HepG2 (cell line): ENCODE measurements around the gene HS3ST5. TPM values are rescaled to one million over a fixed set of nuclear protein-coding genes. Genes with fewer than 3 reads are reported as not detected.

Source experiments
- ATAC-seq: fragments of 200-7000 bp; cut with Tn5 transposase; 3 replicates; pipeline ENCODE4 v1.9.1; 2020; ENCODE audit warnings: mild to moderate bottlenecking, moderate library complexity
- BruUV-seq: library from RNA; stranded (reverse); fragments of 400-500 nt; replicated peaks from 2 replicates; lab custom pipeline; 2021; lab: Mats Ljungman, UMichigan
- CTCF ChIA-PET: fragments of 300-600 bp; formaldehyde crosslinking; extraction: SDS; loops from one replicate; lab custom pipeline; 2021; ENCODE audit warnings: low total read pairs, inconsistent platforms, low intra/inter-chr PET ratio; lab: Yijun Ruan, JAX
- POLR2A ChIA-PET: fragments of 350-600 bp; sonication (Branson Sonifier 250); formaldehyde crosslinking; loops from one replicate; lab custom pipeline; 2020; ENCODE audit warnings: antibody characterized with exemption, inconsistent platforms; lab: Yijun Ruan, JAX
- DNase-seq: peaks from one replicate; pipeline ENCODE4 v3.0.0-alpha.2; 2015; ENCODE audit warnings: low spot score
- FAIRE-seq: peaks from 3 replicates; lab custom pipeline; 2011; peaks lifted over from hg19 to GRCh38; lab: Jason Lieb, UNC
- H2AFZ ChIP-seq: one replicate; pipeline ENCODE4 v1.6.1; 2011; ENCODE audit warnings: low read length, inconsistent platforms
- H3K27ac ChIP-seq: fragments of 300-600 bp; 3 replicates; pipeline ENCODE4 v1.8.0; 2011; ENCODE audit warnings: mixed run types, mild to moderate bottlenecking, mixed read lengths, low read length, inconsistent platforms; ENCODE audit not compliant: insufficient read depth; ENCODE audit errors: extremely low read length
- H3K27me3 ChIP-seq, 2 experiments: fragments of 200-600 bp in 1 of 2; 2 replicates in 1 of 2; 3 replicates in 1 of 2; pipeline versions ENCODE4 v1.6.0 to v1.8.0; 2011; ENCODE audit warnings: low read length in 2 of 2, mild to moderate bottlenecking in 2 of 2, moderate library complexity in 2 of 2, inconsistent platforms in 1 of 2; ENCODE audit not compliant: insufficient read depth in 2 of 2, control insufficient read depth in 1 of 2
- H3K36me3 ChIP-seq, 2 experiments: fragments of 200-600 bp in 1 of 2; replicated peaks in 1 of 2; 2 replicates in 1 of 2; 3 replicates in 1 of 2; pipeline versions ENCODE4 v1.5.1 to v1.8.0; 2011; ENCODE audit warnings: low read length in 2 of 2, inconsistent platforms in 1 of 2; ENCODE audit not compliant: insufficient read depth in 2 of 2, control insufficient read depth in 1 of 2
- H3K4me1 ChIP-seq: 2 replicates; pipeline ENCODE4 v1.5.1; 2012; ENCODE audit warnings: low read length, inconsistent platforms; ENCODE audit not compliant: insufficient read depth
- H3K4me2 ChIP-seq: 2 replicates; pipeline ENCODE4 v1.6.0; 2011; ENCODE audit warnings: low read depth, low read length, inconsistent platforms
- H3K4me3 ChIP-seq, 3 experiments: fragments of 200-600 bp in 1 of 3; sonication (generic), shearing (Covaris generic) in 1 of 3; replicated peaks in 1 of 3; 2 replicates each; pipeline ENCODE4 v1.5.1; 2011 to 2016; ENCODE audit warnings: low read length in 3 of 3, inconsistent platforms in 2 of 3, low read depth in 2 of 3, mild to moderate bottlenecking in 2 of 3, control low read depth in 1 of 3, mixed read lengths in 1 of 3; ENCODE audit not compliant: insufficient read depth in 1 of 3
- H3K79me2 ChIP-seq: one replicate; pipeline ENCODE4 v1.6.1; 2011; ENCODE audit warnings: low read length, inconsistent platforms; ENCODE audit not compliant: insufficient read depth
- H3K9ac ChIP-seq: 2 replicates; pipeline ENCODE4 v1.6.0; 2011; ENCODE audit warnings: mild to moderate bottlenecking, low read depth, low read length, inconsistent platforms; ENCODE audit not compliant: insufficient read depth
- H3K9me3 ChIP-seq: 2 replicates; pipeline ENCODE4 v1.5.1; 2012; ENCODE audit warnings: mild to moderate bottlenecking, low read length
- H4K20me1 ChIP-seq: 2 replicates; pipeline ENCODE4 v1.6.0; 2011; ENCODE audit warnings: inconsistent platforms, mild to moderate bottlenecking, low read length, moderate library complexity; ENCODE audit not compliant: insufficient read depth
- ARID2 ChIP-seq: sonication (generic); formaldehyde crosslinking; IDR thresholded peaks from 2 replicates; pipeline ENCODE4 v1.8.1; 2022; ENCODE audit warnings: mild to moderate bottlenecking, missing genetic modification reagents, borderline replicate concordance
- GTF2F1 ChIP-seq: fragments of 150-350 bp; IDR thresholded peaks from 2 replicates; pipeline ENCODE4 v1.6.1; 2014; ENCODE audit warnings: low read length
- HMG20A ChIP-seq: IDR thresholded peaks from 2 replicates; pipeline ENCODE4 v1.6.1; 2016; ENCODE audit warnings: borderline replicate concordance
- NFKB2 ChIP-seq: sonication (generic); formaldehyde crosslinking; IDR thresholded peaks from 2 replicates; pipeline ENCODE4 v1.4.0; 2020; ENCODE audit warnings: missing genetic modification reagents, borderline replicate concordance
- SPEN ChIP-seq: sonication (generic); formaldehyde crosslinking; IDR thresholded peaks from 2 replicates; pipeline ENCODE4 v1.5.1; 2020; ENCODE audit warnings: low read depth, mild to moderate bottlenecking, missing genetic modification reagents
- SSRP1 ChIP-seq: IDR thresholded peaks from 2 replicates; pipeline ENCODE4 v1.6.1; 2016; ENCODE audit warnings: control low read depth
- TBX3 ChIP-seq: fragments of 450-650 bp; IDR thresholded peaks from 2 replicates; pipeline ENCODE4 v1.6.1; 2017; ENCODE audit warnings: antibody characterized with exemption, mild to moderate bottlenecking, inconsistent platforms, borderline replicate concordance
- ZBTB21 ChIP-seq: sonication (generic); formaldehyde crosslinking; IDR thresholded peaks from 2 replicates; pipeline ENCODE4 v1.4.0; 2020; ENCODE audit warnings: missing genetic modification reagents
- ZNF337 ChIP-seq: sonication (generic); formaldehyde crosslinking; IDR thresholded peaks from 2 replicates; pipeline ENCODE4 v1.5.1; 2020; ENCODE audit warnings: missing genetic modification reagents, low read depth, mild to moderate bottlenecking, borderline replicate concordance
- ZNF33A ChIP-seq: sonication (generic); formaldehyde crosslinking; IDR thresholded peaks from 2 replicates; pipeline ENCODE4 v1.5.1; 2020; ENCODE audit warnings: missing genetic modification reagents, mild to moderate bottlenecking, moderate library complexity, borderline replicate concordance
- WGBS: methylation state at CpG from one replicate; pipeline ENCODE4 v1.1.6; 2017; ENCODE audit warnings: low lambda C conversion rate; 5-methylcytosine and 5-hydroxymethylcytosine counted together
- in situ Hi-C: cut with HindIII; loops from 2 replicates; pipeline ENCODE4 v1.10.0; 2017; ENCODE audit warnings: low pct_unique_long_range_greater_than_20kb; ENCODE audit not compliant: extremely low pct_ligation_motif_present
- intact Hi-C: fragments of 100-400 bp; cut with micrococcal nuclease; formaldehyde crosslinking; loops from one replicate; pipeline ENCODE4 v1.10.0; 2022; ENCODE audit not compliant: unreplicated experiment
- polyA plus RNA-seq, 8 experiments: library from polyadenylated mRNA; depleted of rRNA in 3 of 8; stranded (reverse) in 7 of 8; unstranded in 1 of 8; fragments of >200 nt; fragmentation: Illumina TruSeq in 4 of 8; extraction: Trizol in 4 of 8; gene quantifications; 2 replicates each; pipeline versions ENCODE4 v1.2.1 to v1.2.3, GENCODE V29; 2011 to 2016; ENCODE audit warnings: low read depth in 4 of 8, missing spikeins in 1 of 8, mixed read lengths in 1 of 8; ENCODE audit not compliant: insufficient read depth in 1 of 8
- total RNA-seq, 5 experiments: library from RNA; depleted of rRNA; stranded (reverse); fragments of >200 nt; fragmentation: Illumina TruSeq; extraction: Trizol; gene quantifications; 2 replicates each; pipeline ENCODE4 v1.2.3, GENCODE V29; 2016; ENCODE audit warnings: low read depth in 1 of 5
- TF ChIP-seq, protein P1 (sequence below): sonication (generic); formaldehyde crosslinking; IDR thresholded peaks from 2 replicates; pipeline ENCODE4 v1.4.0; 2020; ENCODE audit warnings: mild to moderate bottlenecking, missing genetic modification reagents, borderline replicate concordance
- TF ChIP-seq, protein P2 (sequence below): sonication (generic); formaldehyde crosslinking; IDR thresholded peaks from 2 replicates; pipeline ENCODE4 v1.8.0; 2022; ENCODE audit warnings: missing genetic modification reagents, mild to moderate bottlenecking, moderate library complexity, borderline replicate concordance
- TF ChIP-seq, protein P3 (sequence below): sonication (generic); formaldehyde crosslinking; IDR thresholded peaks from 2 replicates; pipeline ENCODE4 v1.4.0; 2020; ENCODE audit warnings: missing genetic modification reagents
- TF ChIP-seq, protein P4 (sequence below): sonication (generic); formaldehyde crosslinking; conservative IDR thresholded peaks from 2 replicates; pipeline ENCODE4 v1.8.0; 2022; ENCODE audit warnings: low read depth, missing genetic modification reagents
- TF ChIP-seq, protein P5 (sequence below): sonication (generic); formaldehyde crosslinking; IDR thresholded peaks from 2 replicates; pipeline ENCODE4 v1.5.0; 2020; ENCODE audit warnings: missing genetic modification reagents

The HS3ST5 gene
- total and polyA plus RNA-seq, 2 of the 13 experiments (the other 11 are each of a cell fraction or from before 2014, with no cell fraction given): 1.1 to 1.6 TPM

DNA sequence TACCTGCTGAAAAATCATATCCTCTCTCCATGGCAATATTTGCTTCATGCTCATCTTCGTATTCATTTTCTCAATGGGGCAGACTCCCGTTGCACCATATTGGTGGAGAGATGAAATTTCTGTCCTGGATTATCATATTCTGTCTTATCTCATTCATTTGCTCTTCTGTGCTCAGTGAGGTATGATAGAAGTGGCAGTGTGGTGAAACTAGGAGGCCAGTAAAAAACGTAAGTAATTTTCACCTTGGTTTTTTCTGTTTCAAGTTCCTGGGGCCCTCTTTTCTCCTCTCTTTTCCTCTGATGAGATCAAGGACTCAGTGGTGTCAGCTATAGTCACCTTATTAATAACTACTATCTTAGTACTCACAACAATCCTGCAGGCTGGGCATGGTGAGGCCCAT lies 189.4 kb downstream of the HS3ST5 start:
- BruUV-seq: no TSS peak
- no peak for FAIRE-seq
- no peak overlapping the region for H3K9ac ChIP-seq
- no peak overlapping the region for H3K4me3 ChIP-seq
- intact Hi-C loops (no loop called here), in situ Hi-C loops (no loop called here)
- no peak overlapping the region for H3K27ac ChIP-seq
- H3K4me1 ChIP-seq: peaks cover 26% of the 10 kb centered on the region
- no peaks in the 10 kb centered on the region for H3K36me3 ChIP-seq
- H4K20me1 ChIP-seq: no peaks in the 10 kb centered on the region
- no peak for DNase-seq
- H3K4me2 ChIP-seq: no peak overlapping the region
- ATAC-seq: no peak
- no peaks in the 10 kb centered on the region for H3K9me3 ChIP-seq
- ChIA-PET POLR2A (no interaction called here), CTCF (no interaction called here)
- WGBS: 93% methylated on average over 3 of the region's 3 CpGs
- H3K27me3 ChIP-seq: no peaks in the 10 kb centered on the region
- no peak overlapping the region for H2AFZ ChIP-seq
- no peaks in the 10 kb centered on the region for H3K79me2 ChIP-seq
- no peak for TF ChIP-seq SPEN (CRISPR knock-in tag)
- TF ChIP-seq HMG20A: no peak
- TF ChIP-seq, protein P1, sequence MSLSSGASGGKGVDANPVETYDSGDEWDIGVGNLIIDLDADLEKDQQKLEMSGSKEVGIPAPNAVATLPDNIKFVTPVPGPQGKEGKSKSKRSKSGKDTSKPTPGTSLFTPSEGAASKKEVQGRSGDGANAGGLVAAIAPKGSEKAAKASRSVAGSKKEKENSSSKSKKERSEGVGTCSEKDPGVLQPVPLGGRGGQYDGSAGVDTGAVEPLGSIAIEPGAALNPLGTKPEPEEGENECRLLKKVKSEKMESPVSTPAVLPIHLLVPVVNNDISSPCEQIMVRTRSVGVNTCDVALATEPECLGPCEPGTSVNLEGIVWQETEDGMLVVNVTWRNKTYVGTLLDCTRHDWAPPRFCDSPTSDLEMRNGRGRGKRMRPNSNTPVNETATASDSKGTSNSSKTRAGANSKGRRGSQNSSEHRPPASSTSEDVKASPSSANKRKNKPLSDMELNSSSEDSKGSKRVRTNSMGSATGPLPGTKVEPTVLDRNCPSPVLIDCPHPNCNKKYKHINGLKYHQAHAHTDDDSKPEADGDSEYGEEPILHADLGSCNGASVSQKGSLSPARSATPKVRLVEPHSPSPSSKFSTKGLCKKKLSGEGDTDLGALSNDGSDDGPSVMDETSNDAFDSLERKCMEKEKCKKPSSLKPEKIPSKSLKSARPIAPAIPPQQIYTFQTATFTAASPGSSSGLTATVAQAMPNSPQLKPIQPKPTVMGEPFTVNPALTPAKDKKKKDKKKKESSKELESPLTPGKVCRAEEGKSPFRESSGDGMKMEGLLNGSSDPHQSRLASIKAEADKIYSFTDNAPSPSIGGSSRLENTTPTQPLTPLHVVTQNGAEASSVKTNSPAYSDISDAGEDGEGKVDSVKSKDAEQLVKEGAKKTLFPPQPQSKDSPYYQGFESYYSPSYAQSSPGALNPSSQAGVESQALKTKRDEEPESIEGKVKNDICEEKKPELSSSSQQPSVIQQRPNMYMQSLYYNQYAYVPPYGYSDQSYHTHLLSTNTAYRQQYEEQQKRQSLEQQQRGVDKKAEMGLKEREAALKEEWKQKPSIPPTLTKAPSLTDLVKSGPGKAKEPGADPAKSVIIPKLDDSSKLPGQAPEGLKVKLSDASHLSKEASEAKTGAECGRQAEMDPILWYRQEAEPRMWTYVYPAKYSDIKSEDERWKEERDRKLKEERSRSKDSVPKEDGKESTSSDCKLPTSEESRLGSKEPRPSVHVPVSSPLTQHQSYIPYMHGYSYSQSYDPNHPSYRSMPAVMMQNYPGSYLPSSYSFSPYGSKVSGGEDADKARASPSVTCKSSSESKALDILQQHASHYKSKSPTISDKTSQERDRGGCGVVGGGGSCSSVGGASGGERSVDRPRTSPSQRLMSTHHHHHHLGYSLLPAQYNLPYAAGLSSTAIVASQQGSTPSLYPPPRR (CRISPR knock-in tag): no peak
- TF ChIP-seq GTF2F1: no peak
- no peak for TF ChIP-seq TBX3
- TF ChIP-seq ARID2 (CRISPR knock-in tag): no peak
- TF ChIP-seq, protein P2, sequence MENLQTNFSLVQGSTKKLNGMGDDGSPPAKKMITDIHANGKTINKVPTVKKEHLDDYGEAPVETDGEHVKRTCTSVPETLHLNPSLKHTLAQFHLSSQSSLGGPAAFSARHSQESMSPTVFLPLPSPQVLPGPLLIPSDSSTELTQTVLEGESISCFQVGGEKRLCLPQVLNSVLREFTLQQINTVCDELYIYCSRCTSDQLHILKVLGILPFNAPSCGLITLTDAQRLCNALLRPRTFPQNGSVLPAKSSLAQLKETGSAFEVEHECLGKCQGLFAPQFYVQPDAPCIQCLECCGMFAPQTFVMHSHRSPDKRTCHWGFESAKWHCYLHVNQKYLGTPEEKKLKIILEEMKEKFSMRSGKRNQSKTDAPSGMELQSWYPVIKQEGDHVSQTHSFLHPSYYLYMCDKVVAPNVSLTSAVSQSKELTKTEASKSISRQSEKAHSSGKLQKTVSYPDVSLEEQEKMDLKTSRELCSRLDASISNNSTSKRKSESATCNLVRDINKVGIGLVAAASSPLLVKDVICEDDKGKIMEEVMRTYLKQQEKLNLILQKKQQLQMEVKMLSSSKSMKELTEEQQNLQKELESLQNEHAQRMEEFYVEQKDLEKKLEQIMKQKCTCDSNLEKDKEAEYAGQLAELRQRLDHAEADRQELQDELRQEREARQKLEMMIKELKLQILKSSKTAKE (CRISPR knock-in tag): no peak
- TF ChIP-seq, protein P3, sequence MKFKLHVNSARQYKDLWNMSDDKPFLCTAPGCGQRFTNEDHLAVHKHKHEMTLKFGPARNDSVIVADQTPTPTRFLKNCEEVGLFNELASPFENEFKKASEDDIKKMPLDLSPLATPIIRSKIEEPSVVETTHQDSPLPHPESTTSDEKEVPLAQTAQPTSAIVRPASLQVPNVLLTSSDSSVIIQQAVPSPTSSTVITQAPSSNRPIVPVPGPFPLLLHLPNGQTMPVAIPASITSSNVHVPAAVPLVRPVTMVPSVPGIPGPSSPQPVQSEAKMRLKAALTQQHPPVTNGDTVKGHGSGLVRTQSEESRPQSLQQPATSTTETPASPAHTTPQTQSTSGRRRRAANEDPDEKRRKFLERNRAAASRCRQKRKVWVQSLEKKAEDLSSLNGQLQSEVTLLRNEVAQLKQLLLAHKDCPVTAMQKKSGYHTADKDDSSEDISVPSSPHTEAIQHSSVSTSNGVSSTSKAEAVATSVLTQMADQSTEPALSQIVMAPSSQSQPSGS (CRISPR knock-in tag): no peak
- no peak for TF ChIP-seq ZBTB21 (CRISPR knock-in tag)
- TF ChIP-seq ZNF337 (CRISPR knock-in tag): no peak
- no peak for TF ChIP-seq NFKB2 (CRISPR knock-in tag)
- TF ChIP-seq, protein P4, sequence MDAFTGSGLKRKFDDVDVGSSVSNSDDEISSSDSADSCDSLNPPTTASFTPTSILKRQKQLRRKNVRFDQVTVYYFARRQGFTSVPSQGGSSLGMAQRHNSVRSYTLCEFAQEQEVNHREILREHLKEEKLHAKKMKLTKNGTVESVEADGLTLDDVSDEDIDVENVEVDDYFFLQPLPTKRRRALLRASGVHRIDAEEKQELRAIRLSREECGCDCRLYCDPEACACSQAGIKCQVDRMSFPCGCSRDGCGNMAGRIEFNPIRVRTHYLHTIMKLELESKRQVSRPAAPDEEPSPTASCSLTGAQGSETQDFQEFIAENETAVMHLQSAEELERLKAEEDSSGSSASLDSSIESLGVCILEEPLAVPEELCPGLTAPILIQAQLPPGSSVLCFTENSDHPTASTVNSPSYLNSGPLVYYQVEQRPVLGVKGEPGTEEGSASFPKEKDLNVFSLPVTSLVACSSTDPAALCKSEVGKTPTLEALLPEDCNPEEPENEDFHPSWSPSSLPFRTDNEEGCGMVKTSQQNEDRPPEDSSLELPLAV (CRISPR knock-in tag): no peak
- no peak for TF ChIP-seq ZNF33A
- TF ChIP-seq SSRP1 (CRISPR knock-in tag): no peak
- TF ChIP-seq, protein P5, sequence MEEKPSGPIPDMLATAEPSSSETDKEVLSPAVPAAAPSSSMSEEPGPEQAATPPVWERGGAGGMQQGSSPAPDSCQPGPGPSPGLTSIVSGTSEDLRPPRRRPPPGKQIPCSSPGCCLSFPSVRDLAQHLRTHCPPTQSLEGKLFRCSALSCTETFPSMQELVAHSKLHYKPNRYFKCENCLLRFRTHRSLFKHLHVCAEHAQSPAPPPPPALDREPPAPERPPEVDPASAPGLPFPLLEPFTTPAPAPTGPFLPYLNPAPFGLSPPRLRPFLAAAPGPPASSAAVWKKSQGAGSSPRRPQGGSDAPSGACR: no peak
